Testis (tissue), 3 donors: ENCODE results near the gene CNNM3. TPM values are rescaled to one million over a fixed set of nuclear protein-coding genes. Genes with fewer than 3 reads are reported as not detected.
"Not testable (repeated sequence)": the region's sequence is repeated elsewhere in the genome, so short reads cannot be mapped to it uniquely, and the experiment has no call there.

Source experiments
- DNase-seq: peaks from one replicate; pipeline ENCODE4 v3.0.0-alpha.2; 2019
- H3K27ac ChIP-seq, 2 donors: fragments of 200-600 bp; sonication (generic); one replicate each; pipeline ENCODE4 v1.5.1; 2019
- H3K27me3 ChIP-seq: fragments of 200-600 bp; sonication (generic); one replicate; pipeline ENCODE4 v1.5.1; 2019
- H3K36me3 ChIP-seq: fragments of 200-600 bp; sonication (generic); one replicate; pipeline ENCODE4 v1.5.1; 2017; ENCODE audit warnings: low read depth; ENCODE audit errors: missing control alignments
- H3K4me1 ChIP-seq: fragments of 200-600 bp; sonication (generic); one replicate; pipeline ENCODE4 v1.5.1; 2019
- H3K4me3 ChIP-seq, 2 donors: fragments of 200-600 bp; sonication (generic); one replicate each; pipeline ENCODE4 v1.5.1; 2017 to 2019
- H3K9me3 ChIP-seq: fragments of 200-600 bp; sonication (generic); one replicate; pipeline ENCODE4 v1.5.1; 2017
- POLR2A ChIP-seq: fragments of 450-650 bp; IDR thresholded peaks from one replicate; pipeline ENCODE4 v1.6.1; 2017; ENCODE audit warnings: antibody characterized with exemption, mild to moderate bottlenecking, moderate library complexity
- WGBS, 2 donors: methylation state at CpG; one replicate each; pipeline ENCODE4 v1.1.5; 2018; 5-methylcytosine and 5-hydroxymethylcytosine counted together
- intact Hi-C: fragments of 100-400 bp; cut with DNase I; formaldehyde crosslinking; loops from one replicate; pipeline ENCODE4 v1.15.1; 2023; ENCODE audit warnings: low total_unique reads
- polyA plus RNA-seq: library from polyadenylated mRNA; stranded (reverse); fragments of 350-450 nt; fragmentation: Illumina TruSeq; extraction: RNeasy Lipid Tissue Mini Kit (QIAGEN cat#74804); gene quantifications from one replicate; pipeline ENCODE4 v1.2.3, GENCODE V29; 2014; ENCODE audit warnings: low read depth, low replicate concordance; ENCODE audit not compliant: insufficient read depth
- total RNA-seq, 2 donors: library from RNA; depleted of rRNA; stranded (reverse); fragments of >200 nt; gene quantifications; one replicate each; pipeline ENCODE4 v1.2.3, GENCODE V29; 2016
- TF ChIP-seq, protein P1 (sequence below), 3 experiments: fragments of 450-650 bp in 2 of 3; fragments of 200-600 bp in 1 of 3; sonication (generic) in 1 of 3; IDR thresholded peaks; one replicate each; pipeline ENCODE4 v1.5.1; 2016 to 2019; ENCODE audit warnings: antibody characterized with exemption in 3 of 3, mild to moderate bottlenecking in 2 of 3, moderate library complexity in 1 of 3

Gene CNNM3
- total and polyA plus RNA-seq, 3 donors from 2014 or later, result 32.2 to 33.6 (median 33.5) TPM

DNA sequence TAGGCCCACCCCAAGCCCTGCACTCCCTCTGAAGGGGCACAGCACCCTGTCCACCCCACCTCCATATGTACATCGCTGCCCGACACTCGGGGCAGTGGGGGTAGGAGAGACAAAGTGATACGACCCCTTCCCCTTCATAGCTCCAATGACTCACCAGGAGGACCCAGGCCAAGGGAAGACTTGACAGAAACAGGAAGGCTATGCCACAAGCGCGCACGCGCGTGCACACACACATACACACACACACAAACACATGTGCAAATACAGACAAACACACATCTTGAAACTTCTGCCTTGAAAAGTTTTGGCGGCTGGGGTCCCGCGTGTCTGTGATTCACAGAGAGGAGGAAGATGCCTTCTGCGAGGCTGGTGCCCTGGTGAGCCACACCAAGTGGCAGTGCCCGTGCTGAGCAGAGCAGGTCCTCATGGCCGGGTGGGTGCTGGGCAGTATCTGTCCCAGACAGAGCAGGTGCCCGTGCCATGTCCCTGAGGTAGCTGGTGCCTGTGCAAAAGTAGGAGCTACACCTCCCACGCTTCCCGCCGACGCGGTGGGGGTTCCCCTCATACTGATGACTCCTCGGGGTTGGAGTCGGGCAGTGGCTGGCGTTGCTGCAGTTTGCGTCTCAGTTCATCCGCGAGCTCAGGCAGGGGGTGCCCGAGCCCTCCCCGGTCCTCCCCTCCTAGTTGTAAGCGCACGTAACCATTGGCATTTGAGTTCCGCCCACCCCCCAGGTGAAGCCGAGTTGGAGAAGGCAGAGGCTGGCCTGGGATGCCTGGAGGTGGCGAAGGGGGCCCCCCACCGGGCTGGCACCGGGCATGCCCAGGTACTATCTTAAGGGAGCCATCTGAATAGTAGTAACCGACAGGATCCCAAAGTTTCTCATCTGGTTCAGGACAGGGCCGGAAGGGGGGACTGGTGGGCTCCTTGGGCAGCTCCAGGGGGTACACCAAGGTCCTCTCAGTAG, 44.3 kb downstream of the CNNM3 start:
- TF ChIP-seq, protein P1, sequence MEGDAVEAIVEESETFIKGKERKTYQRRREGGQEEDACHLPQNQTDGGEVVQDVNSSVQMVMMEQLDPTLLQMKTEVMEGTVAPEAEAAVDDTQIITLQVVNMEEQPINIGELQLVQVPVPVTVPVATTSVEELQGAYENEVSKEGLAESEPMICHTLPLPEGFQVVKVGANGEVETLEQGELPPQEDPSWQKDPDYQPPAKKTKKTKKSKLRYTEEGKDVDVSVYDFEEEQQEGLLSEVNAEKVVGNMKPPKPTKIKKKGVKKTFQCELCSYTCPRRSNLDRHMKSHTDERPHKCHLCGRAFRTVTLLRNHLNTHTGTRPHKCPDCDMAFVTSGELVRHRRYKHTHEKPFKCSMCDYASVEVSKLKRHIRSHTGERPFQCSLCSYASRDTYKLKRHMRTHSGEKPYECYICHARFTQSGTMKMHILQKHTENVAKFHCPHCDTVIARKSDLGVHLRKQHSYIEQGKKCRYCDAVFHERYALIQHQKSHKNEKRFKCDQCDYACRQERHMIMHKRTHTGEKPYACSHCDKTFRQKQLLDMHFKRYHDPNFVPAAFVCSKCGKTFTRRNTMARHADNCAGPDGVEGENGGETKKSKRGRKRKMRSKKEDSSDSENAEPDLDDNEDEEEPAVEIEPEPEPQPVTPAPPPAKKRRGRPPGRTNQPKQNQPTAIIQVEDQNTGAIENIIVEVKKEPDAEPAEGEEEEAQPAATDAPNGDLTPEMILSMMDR (IDR thresholded peaks at IDR 0.05), result no peak
- no peak for TF ChIP-seq POLR2A
- WGBS, 2 donors, result 73 to 77% methylated on average over 26 to 38 of the region's 38 CpGs
- Histone ChIP-seq H3K27ac (no peak overlapping the region), H3K4me3 (no peak overlapping the region), H3K27me3 (no peaks in the 10 kb centered on the region), H3K4me1 (peaks cover 15% of the 10 kb centered on the region), H3K9me3 (no peaks in the 10 kb centered on the region), H3K36me3 (no peaks in the 10 kb centered on the region)
- DNase-seq, result no peak
- intact Hi-C loops, result no loop called here

DNA sequence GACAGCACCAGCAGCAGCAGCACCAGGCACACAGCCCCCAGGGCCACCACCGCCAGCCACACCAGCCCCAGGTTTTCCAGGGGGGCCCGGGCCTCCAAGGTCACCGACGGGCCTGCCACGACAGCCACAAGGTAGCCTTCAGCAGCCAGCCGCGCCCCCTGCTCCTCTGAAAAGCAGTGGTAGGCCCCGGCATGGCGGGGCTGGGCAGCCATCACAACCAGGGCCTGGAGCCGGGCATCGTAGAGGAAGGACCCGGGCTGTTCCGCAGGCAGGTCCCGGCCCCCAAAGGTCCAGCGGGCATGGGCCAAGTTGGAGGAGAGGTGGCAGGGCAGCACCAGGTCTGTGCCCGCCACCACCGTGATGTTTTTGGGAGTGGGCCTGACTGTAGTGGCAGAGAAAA, 45.0 kb downstream of the CNNM3 start:
- no peak for DNase-seq
- intact Hi-C loops, result no loop called here

DNA sequence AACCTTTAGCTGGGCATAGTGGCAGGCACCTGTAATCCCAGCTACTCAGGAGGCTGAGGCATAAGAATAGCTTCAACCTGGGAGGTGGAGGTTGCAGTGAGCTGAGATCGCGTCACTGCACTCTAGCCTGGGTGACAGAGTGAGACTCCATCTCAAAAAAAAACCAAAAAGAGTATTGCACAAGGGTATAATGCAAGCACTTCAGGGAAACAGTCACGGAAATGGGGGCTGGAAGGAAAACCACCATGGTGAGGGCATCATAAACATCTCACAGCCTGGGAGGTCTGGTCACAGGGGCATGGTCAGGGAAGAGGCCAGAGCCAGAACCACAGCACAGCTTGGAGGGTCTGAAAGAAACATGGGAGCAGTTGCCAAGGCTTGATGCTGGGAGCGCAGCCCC, 47.0 kb downstream of the CNNM3 start:
- H3K36me3 ChIP-seq, intact Hi-C loops, H3K9me3 ChIP-seq, H3K4me3 ChIP-seq, DNase-seq, H3K27me3 ChIP-seq, H3K27ac ChIP-seq: not testable (repeated sequence)
- peaks cover 13% of the 10 kb centered on the region for H3K4me1 ChIP-seq
- 76 to 96% methylated on average over 4 of the region's 4 CpGs for WGBS, 2 donors

More for the DNA sequence above, 45.0 kb downstream of the CNNM3 start:
- no peak overlapping the region for H3K4me3 ChIP-seq
- no peak overlapping the region for H3K27ac ChIP-seq
- H3K9me3 ChIP-seq, result no peaks in the 10 kb centered on the region
- H3K4me1 ChIP-seq, result peaks cover 15% of the 10 kb centered on the region
- H3K36me3 ChIP-seq, result no peaks in the 10 kb centered on the region
- TF ChIP-seq, protein P1 (IDR thresholded peaks at IDR 0.05), result no peak
- no peak for TF ChIP-seq POLR2A
- 87 to 93% methylated on average over 10 to 17 of the region's 17 CpGs for WGBS, 2 donors
- H3K27me3 ChIP-seq, result no peaks in the 10 kb centered on the region

DNA sequence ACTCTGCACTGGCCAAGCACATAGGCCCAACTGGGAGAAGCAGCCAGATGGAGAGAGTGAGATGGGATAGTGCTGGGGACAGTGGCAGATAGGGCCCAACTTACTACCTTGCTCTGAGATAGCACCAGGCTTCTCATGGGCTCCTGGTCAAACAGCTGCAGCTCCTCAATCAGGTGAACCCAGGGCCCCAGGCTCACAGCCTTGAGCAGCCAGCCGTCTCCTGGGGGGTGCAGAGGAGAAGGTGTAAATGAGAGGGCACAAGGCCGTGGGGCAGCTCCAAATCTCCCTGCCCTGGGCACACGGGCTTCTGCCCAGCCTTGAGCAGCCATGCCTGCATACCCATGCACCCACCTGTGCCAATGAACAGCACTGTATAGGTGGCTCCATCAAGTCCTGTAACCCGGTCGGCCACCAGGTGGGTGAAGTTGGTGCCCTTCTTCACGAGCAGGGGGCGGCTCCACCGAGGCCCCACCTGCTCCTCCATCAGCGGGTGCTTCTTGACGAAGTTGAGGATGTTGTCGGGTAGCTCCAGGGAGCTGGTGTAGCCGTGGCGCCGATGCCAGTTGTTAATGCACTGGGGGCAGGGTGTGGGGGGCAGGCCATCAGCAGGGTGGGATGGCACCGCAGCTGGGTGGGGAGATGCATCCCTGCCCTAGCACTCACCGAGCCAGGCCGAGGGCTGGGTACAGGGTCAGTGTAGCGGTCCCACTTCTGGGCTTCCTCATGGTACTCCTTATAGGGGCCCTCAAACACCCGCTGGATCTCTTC, 47.7 kb downstream of the CNNM3 start:
- H3K9me3 ChIP-seq, result no peaks in the 10 kb centered on the region
- peaks cover 12% of the 10 kb centered on the region for H3K4me1 ChIP-seq
- H3K27ac ChIP-seq, result no peak overlapping the region
- DNase-seq, result no peak
- no peaks in the 10 kb centered on the region for H3K36me3 ChIP-seq
- no peak overlapping the region for H3K4me3 ChIP-seq
- intact Hi-C loops, result no loop called here
- WGBS, 2 donors, result 80 to 93% methylated on average over 3 to 19 of the region's 19 CpGs
- no peaks in the 10 kb centered on the region for H3K27me3 ChIP-seq
- TF ChIP-seq, protein P1 (IDR thresholded peaks at IDR 0.05), result no peak
- TF ChIP-seq POLR2A, result no peak
